HEK293 (cell line): ENCODE results near the gene AKAP9.

Experiments used
- ATF2 ChIP-seq: fragments of 450-650 bp; formaldehyde crosslinking; IDR thresholded peaks from 2 replicates; pipeline ENCODE4 v1.5.1; 2016; ENCODE audit warnings: missing biosample characterization, missing genetic modification characterization, low read depth
- CTCF ChIP-seq: fragments of 450-650 bp; formaldehyde crosslinking; IDR thresholded peaks from 2 replicates; pipeline ENCODE4 v1.5.1; 2016; ENCODE audit warnings: missing biosample characterization, missing genetic modification characterization
- ZBTB26 ChIP-seq: fragments of 450-650 bp; formaldehyde crosslinking; optimal IDR thresholded peaks from 2 replicates; pipeline ENCODE3; 2016; ENCODE audit warnings: missing biosample characterization, mild to moderate bottlenecking, missing genetic modification characterization
- ZFP37 ChIP-seq: fragments of 450-650 bp; formaldehyde crosslinking; IDR thresholded peaks from 2 replicates; pipeline ENCODE4 v1.5.1; 2016; ENCODE audit warnings: missing biosample characterization, missing genetic modification characterization
- ZNF529 ChIP-seq: fragments of 450-650 bp; formaldehyde crosslinking; IDR thresholded peaks from 2 replicates; pipeline ENCODE4 v1.5.1; 2017; ENCODE audit warnings: missing genetic modification characterization, missing biosample characterization; ENCODE audit not compliant: insufficient replicate concordance

GRCh38 chr7:92020636-92021035 lies 80.0 kb downstream of the AKAP9 start:
- TF ChIP-seq CTCF (no peak), ATF2 (tag by site-specific recombination) (no peak), ZNF529 (tag by site-specific recombination) (no peak), ZFP37 (tag by site-specific recombination) (no peak), ZBTB26 (tag by site-specific recombination) (no peak)
